Pulmonary artery endothelial cell (primary cell): ENCODE measurements around the gene CSNK2B. TPM values are rescaled to one million over a fixed set of nuclear protein-coding genes. Genes with fewer than 3 reads are reported as not detected.

Source experiments
- DNase-seq: peaks from one replicate; pipeline ENCODE4 v3.0.0-alpha.2; 2011; ENCODE audit warnings: low read depth, low spot score
- total RNA-seq: library from RNA; depleted of rRNA; stranded (reverse); fragments of >200 nt; gene quantifications from 2 replicates; pipeline ENCODE4 v1.2.3, GENCODE V29; 2014

The CSNK2B gene
- total RNA-seq, 1 donor from 2014 or later, result 102 TPM

GRCh38 chr6:31660381-31661261 is 5.3 kb upstream of the CSNK2B start, which contains the start of gene C6orf47:
TSS of gene C6orf47 (minus strand) at chr6:31660778. CDS start at chr6:31659947, 831 bp downstream.
- DNase-seq, result peak; percentile 47

GRCh38 chr6:31661262-31662123 is 4.4 kb upstream of the CSNK2B start:
- no peak for DNase-seq

- no peak for DNase-seq
These were observed 3.7 kb upstream of the CSNK2B start for GRCh38 chr6:31662124-31662723.

GRCh38 chr6:31663126-31663960 is 2.5 kb upstream of the CSNK2B start:
- no peak for DNase-seq

GRCh38 chr6:31663961-31664789 is 1.7 kb upstream of the CSNK2B start:
- peak; percentile 44 for DNase-seq

- DNase-seq, result peak; percentile 86
These were observed 935 bp upstream of the CSNK2B start, which contains the start of gene GPANK1 for GRCh38 chr6:31664790-31665500. TSS of gene GPANK1 (minus strand) at chr6:31664997. CDS start at chr6:31664478, 519 bp downstream.

GRCh38 chr6:31666337-31666965 is 571 bp downstream of the CSNK2B start:
- no peak for DNase-seq

- DNase-seq, result no peak
These were observed 3.8 kb downstream of the CSNK2B start, which contains the start of gene LY6G5B for GRCh38 chr6:31669676-31670075. TSS of gene LY6G5B (plus strand) at chr6:31669976. CDS start at chr6:31670951, 975 bp downstream.

GRCh38 chr6:31676322-31676903 is 10.5 kb downstream of the CSNK2B start:
- DNase-seq, result no peak

- no peak for DNase-seq
These were observed 11.0 kb downstream of the CSNK2B start for GRCh38 chr6:31676904-31677303.

GRCh38 chr6:31677955-31678354 is 12.1 kb downstream of the CSNK2B start:
- DNase-seq, result no peak

GRCh38 chr6:31680226-31681134 is 14.6 kb downstream of the CSNK2B start, which contains the start of gene LY6G5C:
TSS of gene LY6G5C (minus strand) at chr6:31681067. CDS start at chr6:31680373, 694 bp downstream.
- DNase-seq, result peak; percentile 72

- DNase-seq, result no peak
These were observed 15.3 kb downstream of the CSNK2B start for GRCh38 chr6:31681135-31681671.

- DNase-seq, result no peak
These were observed 17.7 kb downstream of the CSNK2B start for GRCh38 chr6:31683591-31683990.

GRCh38 chr6:31686483-31686882 is 20.6 kb downstream of the CSNK2B start:
- no peak for DNase-seq

GRCh38 chr6:31687321-31687720 is 21.4 kb downstream of the CSNK2B start:
- DNase-seq, result no peak
